Neutrophil (primary cell): ENCODE data around the gene IL4I1.
"Not testable (repeated sequence)": the region's sequence is repeated elsewhere in the genome, so short reads cannot be mapped to it uniquely, and the experiment has no call there.

ENCODE experiments used
- H3K27ac ChIP-seq: fragments of 200-600 bp; sonication (generic); 2 replicates; pipeline ENCODE4 v1.5.1; 2016; ENCODE audit warnings: mild to moderate bottlenecking, moderate library complexity
- H3K27me3 ChIP-seq: fragments of 200-600 bp; sonication (generic); 2 replicates; pipeline ENCODE4 v1.6.0; 2016; ENCODE audit warnings: mild to moderate bottlenecking
- H3K36me3 ChIP-seq: fragments of 200-600 bp; sonication (generic); 2 replicates; pipeline ENCODE4 v1.5.1; 2017
- H3K4me1 ChIP-seq, 2 experiments: fragments of 200-600 bp in 1 of 2; sonication (generic) in 1 of 2; 1 replicate in 1 of 2; 2 replicates in 1 of 2; pipeline versions ENCODE4 v1.5.1 to v1.6.1; 2013 to 2016; ENCODE audit warnings: low read depth in 1 of 2, low read length in 1 of 2, mild to moderate bottlenecking in 1 of 2, moderate library complexity in 1 of 2; ENCODE audit not compliant: control insufficient read depth in 1 of 2, insufficient read depth in 1 of 2
- H3K4me3 ChIP-seq, 2 experiments: fragments of 200-600 bp in 1 of 2; sonication (generic) in 1 of 2; 1 replicate in 1 of 2; 2 replicates in 1 of 2; pipeline ENCODE4 v1.5.1; 2013 to 2016; ENCODE audit warnings: low read depth in 1 of 2, low read length in 1 of 2, mild to moderate bottlenecking in 1 of 2, moderate library complexity in 1 of 2
- H3K9me3 ChIP-seq: fragments of 200-600 bp; sonication (generic); 2 replicates; pipeline ENCODE4 v1.5.1; 2016
- CTCF ChIP-seq: fragments of 200-600 bp; sonication (generic); IDR thresholded peaks from 2 replicates; pipeline ENCODE4 v1.5.1; 2016; ENCODE audit warnings: antibody characterized with exemption

IL4I1 gene

GRCh38 chr19:49926515-49926914 is 29.8 kb upstream of the IL4I1 start:
- Histone ChIP-seq H3K9me3 (no peaks in the 10 kb centered on the region), H3K27ac (no peak overlapping the region), H3K4me1 (peaks cover 11 to 18% of the 10 kb centered on the region in 2 experiments), H3K4me3 (no peak overlapping the region), H3K36me3 (peaks cover 32% of the 10 kb centered on the region), H3K27me3 (no peaks in the 10 kb centered on the region)
- no peak for TF ChIP-seq CTCF

- TF ChIP-seq CTCF, result no peak
- H3K36me3 ChIP-seq, result peaks cover 40% of the 10 kb centered on the region
- no peak overlapping the region for H3K27ac ChIP-seq
- peaks cover 11 to 18% of the 10 kb centered on the region in 2 experiments for H3K4me1 ChIP-seq
- H3K27me3 ChIP-seq, result no peaks in the 10 kb centered on the region
- no peak overlapping the region for H3K4me3 ChIP-seq
- no peaks in the 10 kb centered on the region for H3K9me3 ChIP-seq
These were observed 28.8 kb upstream of the IL4I1 start for GRCh38 chr19:49925486-49925885.

- H3K27ac ChIP-seq, result not testable (repeated sequence)
- H3K36me3 ChIP-seq, result peaks cover 42% of the 10 kb centered on the region
- H3K4me1 ChIP-seq, result peaks cover 7 to 16% of the 10 kb centered on the region in 2 experiments
These were observed 28.2 kb upstream of the IL4I1 start for GRCh38 chr19:49924881-49925210.

GRCh38 chr19:49924004-49924880 is 27.6 kb upstream of the IL4I1 start:
- Histone ChIP-seq H3K27ac (no peak overlapping the region), H3K36me3 (peaks cover 42% of the 10 kb centered on the region)

More at GRCh38 chr19:49924881-49925210, 28.2 kb upstream of the IL4I1 start:
- H3K9me3 ChIP-seq, H3K27me3 ChIP-seq, H3K4me3 ChIP-seq: not testable (repeated sequence)

GRCh38 chr19:49923055-49924003 is 26.6 kb upstream of the IL4I1 start:
- Histone ChIP-seq H3K4me1 (peaks cover 1 to 11% of the 10 kb centered on the region in 2 experiments), H3K36me3 (peaks cover 42% of the 10 kb centered on the region)

More at GRCh38 chr19:49924004-49924880, 27.6 kb upstream of the IL4I1 start:
- H3K9me3 ChIP-seq, result no peaks in the 10 kb centered on the region
- H3K4me3 ChIP-seq, result no peak overlapping the region
- peaks cover 5 to 16% of the 10 kb centered on the region in 2 experiments for H3K4me1 ChIP-seq
- TF ChIP-seq CTCF, result no peak
- no peaks in the 10 kb centered on the region for H3K27me3 ChIP-seq

More at GRCh38 chr19:49923055-49924003, 26.6 kb upstream of the IL4I1 start:
- no peak for TF ChIP-seq CTCF
- Histone ChIP-seq H3K4me3 (no peak overlapping the region), H3K27ac (no peak overlapping the region), H3K27me3 (no peaks in the 10 kb centered on the region), H3K9me3 (no peaks in the 10 kb centered on the region)
